DOHH2 (cell line): ENCODE results near the gene FRMD8.

ENCODE experiments used
- H3F3A ChIP-seq: fragments of 200-600 bp; sonication (generic), shearing (Covaris generic); 2 replicates; pipeline ENCODE4 v1.6.0; 2016; ENCODE audit warnings: antibody characterized with exemption, mild to moderate bottlenecking; ENCODE audit not compliant: control insufficient read depth, insufficient read depth
- H3K27ac ChIP-seq: fragments of 200-600 bp; sonication (generic); 2 replicates; pipeline ENCODE4 v1.5.1; 2014; ENCODE audit warnings: low read depth, mild to moderate bottlenecking, low read length, moderate library complexity
- H3K27me3 ChIP-seq: fragments of 200-600 bp; sonication (generic); 2 replicates; pipeline ENCODE4 v1.6.1; 2014; ENCODE audit warnings: mild to moderate bottlenecking, low read length, mixed read lengths; ENCODE audit not compliant: control insufficient read depth
- H3K36me3 ChIP-seq: fragments of 200-600 bp; sonication (generic); 2 replicates; pipeline ENCODE4 v1.6.1; 2014; ENCODE audit warnings: mild to moderate bottlenecking, low read length, moderate library complexity, mixed read lengths; ENCODE audit not compliant: control insufficient read depth
- H3K4me1 ChIP-seq: fragments of 200-600 bp; sonication (generic); 2 replicates; pipeline ENCODE4 v1.6.1; 2014; ENCODE audit warnings: mild to moderate bottlenecking, low read length, mixed read lengths; ENCODE audit not compliant: control insufficient read depth
- H3K4me2 ChIP-seq: fragments of 200-600 bp; sonication (generic); 2 replicates; pipeline ENCODE4 v1.6.0; 2014; ENCODE audit warnings: mild to moderate bottlenecking, low read length, moderate library complexity
- H3K4me3 ChIP-seq: fragments of 200-600 bp; sonication (generic); 2 replicates; pipeline ENCODE4 v1.5.1; 2014; ENCODE audit warnings: mild to moderate bottlenecking, low read length, mixed read lengths
- H3K79me2 ChIP-seq: fragments of 200-600 bp; sonication (generic); 2 replicates; pipeline ENCODE4 v1.6.1; 2014; ENCODE audit warnings: mild to moderate bottlenecking, low read length, mixed read lengths; ENCODE audit not compliant: control insufficient read depth
- H3K9me2 ChIP-seq: fragments of 200-600 bp; sonication (generic); replicated peaks from 2 replicates; pipeline ENCODE4 v1.6.1; 2014; ENCODE audit warnings: mild to moderate bottlenecking, low read length, mixed read lengths; ENCODE audit not compliant: control insufficient read depth
- H3K9me3 ChIP-seq: fragments of 200-600 bp; sonication (generic); 2 replicates; pipeline ENCODE4 v1.6.1; 2014; ENCODE audit warnings: antibody characterized with exemption, low read length, mixed read lengths; ENCODE audit not compliant: control insufficient read depth, insufficient read depth
- H4K20me1 ChIP-seq: fragments of 200-600 bp; sonication (generic); 2 replicates; pipeline ENCODE4 v1.6.0; 2014; ENCODE audit warnings: low read depth, mild to moderate bottlenecking, antibody characterized with exemption, low read length, moderate library complexity; ENCODE audit not compliant: control insufficient read depth, insufficient read depth
- CTCF ChIP-seq: fragments of 200-600 bp; sonication (generic); IDR thresholded peaks from one replicate; pipeline ENCODE4 v1.5.1; 2014; ENCODE audit warnings: antibody characterized with exemption, mild to moderate bottlenecking, low read depth, low read length; ENCODE audit not compliant: poor library complexity, severe bottlenecking
- EZH2phosphoT487 ChIP-seq: fragments of 200-600 bp; sonication (generic); IDR thresholded peaks from 2 replicates; pipeline ENCODE4 v1.6.1; 2017; ENCODE audit warnings: borderline replicate concordance, mild to moderate bottlenecking, antibody characterized with exemption, low read length, moderate library complexity, mixed read lengths

The FRMD8 gene

GRCh38 chr11:65398362-65398910 is 12.0 kb downstream of the FRMD8 start:
- Histone ChIP-seq H3K27me3 (no peaks in the 10 kb centered on the region), H3K4me1 (peaks cover 24% of the 10 kb centered on the region), H4K20me1 (no peaks in the 10 kb centered on the region), H3K36me3 (peaks cover 54% of the 10 kb centered on the region), H3K27ac (no peak overlapping the region), H3K9me3 (no peaks in the 10 kb centered on the region), H3K4me2 (no peak overlapping the region), H3F3A (peaks cover 7% of the 10 kb centered on the region), H3K4me3 (no peak overlapping the region), H3K79me2 (peaks cover 1% of the 10 kb centered on the region; the same call in 1 of the 2 replicates), H3K9me2 (no peaks in the 10 kb centered on the region)
- TF ChIP-seq CTCF (no peak), EZH2phosphoT487 (no peak)

- Histone ChIP-seq H3K4me3 (no peak overlapping the region), H3K27me3 (no peaks in the 10 kb centered on the region), H3F3A (peaks cover 12% of the 10 kb centered on the region), H3K4me2 (no peak overlapping the region), H3K9me3 (no peaks in the 10 kb centered on the region), H4K20me1 (0 out of 2 replicates have a peak, but pooled peaks cover 4% of the 10 kb centered on the region), H3K4me1 (peaks cover 32% of the 10 kb centered on the region), H3K36me3 (peaks cover 56% of the 10 kb centered on the region), H3K27ac (no peak overlapping the region), H3K9me2 (no peaks in the 10 kb centered on the region), H3K79me2 (no peaks in the 10 kb centered on the region)
- TF ChIP-seq CTCF (no peak), EZH2phosphoT487 (no peak)
Observed at GRCh38 chr11:65399249-65399648, 12.8 kb downstream of the FRMD8 start.

GRCh38 chr11:65399845-65400244 is 13.4 kb downstream of the FRMD8 start:
- no peaks in the 10 kb centered on the region for H3K27me3 ChIP-seq
- H3K9me2 ChIP-seq = no peaks in the 10 kb centered on the region
- H3K4me3 ChIP-seq = no peak overlapping the region
- H3K79me2 ChIP-seq = peaks cover 4% of the 10 kb centered on the region
- no peak overlapping the region for H3K4me2 ChIP-seq
- TF ChIP-seq EZH2phosphoT487 = no peak
- TF ChIP-seq CTCF = no peak
- peaks cover 38% of the 10 kb centered on the region for H3K4me1 ChIP-seq
- H3K9me3 ChIP-seq = no peaks in the 10 kb centered on the region
- peaks cover 59% of the 10 kb centered on the region for H3K36me3 ChIP-seq
- H3F3A ChIP-seq = peaks cover 12% of the 10 kb centered on the region
- no peak overlapping the region for H3K27ac ChIP-seq
- 0 out of 2 replicates have a peak, but pooled peaks cover 4% of the 10 kb centered on the region for H4K20me1 ChIP-seq
